Right kidney (tissue), 1 donor: Measurements from ENCODE around the gene STK11.
"Not testable (repeated sequence)": the region's sequence is repeated elsewhere in the genome, so short reads cannot be mapped to it uniquely, and the experiment has no call there.

Source experiments
- DNase-seq: peaks from one replicate; pipeline ENCODE4 v3.0.0-alpha.2; 2016

STK11 gene

DNA sequence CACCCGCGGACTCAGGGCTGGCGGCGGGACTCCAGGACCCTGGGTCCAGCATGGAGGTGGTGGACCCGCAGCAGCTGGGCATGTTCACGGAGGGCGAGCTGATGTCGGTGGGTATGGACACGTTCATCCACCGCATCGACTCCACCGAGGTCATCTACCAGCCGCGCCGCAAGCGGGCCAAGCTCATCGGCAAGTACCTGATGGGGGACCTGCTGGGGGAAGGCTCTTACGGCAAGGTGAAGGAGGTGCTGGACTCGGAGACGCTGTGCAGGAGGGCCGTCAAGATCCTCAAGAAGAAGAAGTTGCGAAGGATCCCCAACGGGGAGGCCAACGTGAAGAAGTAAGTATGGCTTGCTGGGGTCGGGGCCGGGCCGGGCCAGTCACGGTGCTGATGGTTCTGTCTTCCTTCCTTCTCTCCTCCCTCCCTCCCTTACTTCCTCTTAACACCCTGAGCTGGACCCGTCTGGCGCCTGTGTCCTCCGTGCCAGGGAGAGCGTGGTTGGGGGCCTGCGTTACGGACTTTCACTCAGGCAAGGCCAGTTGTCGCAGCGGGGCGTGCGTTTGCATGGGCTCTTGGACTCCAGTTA, 1.4 kb downstream of the STK11 start:
- DNase-seq, result peak; percentile 75

DNA sequence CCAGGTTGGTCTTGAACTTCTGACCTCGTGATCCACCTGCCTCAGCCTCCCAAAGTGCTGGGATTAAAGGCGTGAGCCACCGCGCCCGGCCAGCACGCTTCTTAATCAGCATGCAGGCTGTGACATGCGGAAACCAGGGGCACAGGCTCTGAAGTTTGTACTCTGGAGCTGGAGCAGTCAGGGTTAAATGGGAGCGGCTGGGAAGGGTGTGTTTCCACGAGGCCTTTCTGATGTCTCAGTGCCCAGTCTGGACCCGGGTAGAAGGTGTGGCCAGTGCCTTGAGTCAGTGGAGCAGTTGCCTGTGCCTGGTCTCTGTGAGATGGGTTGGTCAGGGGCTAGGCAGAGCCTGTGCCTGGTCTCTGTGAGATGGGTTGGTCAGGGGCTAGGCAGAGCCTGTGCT, 3.3 kb downstream of the STK11 start:
- not testable (repeated sequence) for DNase-seq

DNA sequence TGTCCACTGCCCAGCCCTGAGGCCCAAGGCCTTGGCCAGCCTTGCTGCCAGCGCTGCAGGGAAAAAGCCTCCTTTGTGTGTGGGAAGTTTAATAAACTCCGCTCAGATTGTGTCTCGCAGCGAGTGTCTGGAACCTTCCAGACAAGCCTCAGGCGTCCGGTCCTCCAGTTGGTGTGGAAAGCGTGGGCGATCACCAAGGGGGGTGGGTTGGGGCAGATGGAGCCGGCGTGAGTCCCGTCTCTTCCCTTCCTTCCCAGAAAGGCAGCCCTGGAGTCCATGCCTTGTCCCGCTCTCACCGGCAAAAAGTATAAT, 4.6 kb downstream of the STK11 start:
- DNase-seq, result no peak

DNA sequence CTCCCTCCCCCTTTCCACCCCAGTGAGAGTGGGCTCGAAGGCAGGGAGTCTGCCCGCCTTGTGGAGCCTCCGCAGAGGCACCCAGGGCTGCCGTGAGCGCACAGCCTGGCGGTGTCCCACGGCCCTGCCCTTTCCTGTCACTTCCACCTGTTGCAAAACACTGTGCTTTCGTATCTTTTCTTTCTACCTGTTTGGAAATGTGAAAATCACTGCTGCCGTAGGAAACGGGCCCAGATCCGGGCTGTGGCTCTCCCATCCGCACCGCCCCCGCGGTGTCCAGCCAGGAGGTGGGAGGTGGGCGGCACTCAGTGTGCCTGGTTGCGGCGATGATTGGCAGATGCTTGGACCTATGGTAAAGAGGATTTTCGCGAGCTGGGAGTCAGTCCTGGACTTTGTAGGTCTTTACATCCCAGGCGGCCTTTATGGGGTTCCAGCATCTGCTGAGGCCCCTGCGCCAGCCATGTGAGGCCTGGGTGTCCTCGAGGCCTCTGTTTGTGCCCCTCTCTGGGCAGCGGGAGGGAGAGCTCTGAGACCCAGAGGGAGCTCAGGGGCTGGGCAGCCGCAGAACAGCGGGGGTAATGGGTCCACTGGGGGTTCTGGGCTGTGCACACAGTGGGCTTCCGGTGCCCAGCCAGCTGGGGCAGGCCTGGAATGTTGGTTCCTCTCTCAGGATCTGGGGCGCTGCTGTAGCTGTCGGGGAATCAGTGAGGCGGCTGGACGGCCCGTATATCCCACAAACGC, 6.1 kb downstream of the STK11 start:
- DNase-seq, result peak; percentile 49

DNA sequence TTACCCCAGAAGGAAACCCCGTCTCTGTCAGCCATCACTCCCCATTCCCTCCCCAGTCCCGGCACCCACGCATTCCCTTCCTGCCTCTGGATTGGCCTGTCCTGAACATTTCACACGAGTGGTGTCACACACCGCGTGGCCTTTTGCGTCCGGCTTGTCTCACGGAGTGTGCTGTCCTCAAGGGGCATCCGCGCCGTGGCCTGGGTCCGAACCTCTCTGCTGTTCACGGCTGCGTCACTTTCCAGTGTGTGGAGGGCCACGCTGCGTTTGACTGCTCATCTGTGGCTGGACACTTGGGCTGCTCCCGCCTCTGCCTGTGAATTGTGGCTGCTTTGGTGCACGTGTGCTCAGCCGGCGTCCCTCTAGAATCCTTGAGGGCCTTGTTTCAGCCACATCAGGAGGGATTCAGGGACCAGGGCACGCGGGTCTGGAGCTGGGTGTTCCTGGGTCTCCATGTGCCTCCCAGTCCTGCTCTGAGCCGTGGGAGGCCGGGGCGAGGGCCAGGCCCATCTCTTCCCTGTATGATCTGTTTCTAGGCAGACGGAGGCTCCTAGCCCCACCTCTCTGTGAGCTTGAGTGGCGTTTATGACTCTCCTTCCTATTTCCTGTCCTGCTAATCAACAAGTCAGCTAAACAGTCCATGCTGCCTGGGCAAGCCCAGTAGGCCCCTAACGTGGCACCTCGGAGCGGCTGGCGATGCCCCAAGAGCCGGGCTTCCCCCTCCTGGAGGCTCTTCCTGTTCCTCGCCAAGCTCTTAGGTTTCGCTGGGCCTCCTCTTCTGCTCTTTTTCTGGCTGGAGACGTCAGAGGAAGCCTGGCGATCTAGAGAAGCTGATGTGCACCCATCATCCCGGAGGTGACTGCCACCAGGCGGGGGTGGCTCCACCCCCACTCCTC, 8.1 kb downstream of the STK11 start:
- peak; percentile 50 for DNase-seq

DNA sequence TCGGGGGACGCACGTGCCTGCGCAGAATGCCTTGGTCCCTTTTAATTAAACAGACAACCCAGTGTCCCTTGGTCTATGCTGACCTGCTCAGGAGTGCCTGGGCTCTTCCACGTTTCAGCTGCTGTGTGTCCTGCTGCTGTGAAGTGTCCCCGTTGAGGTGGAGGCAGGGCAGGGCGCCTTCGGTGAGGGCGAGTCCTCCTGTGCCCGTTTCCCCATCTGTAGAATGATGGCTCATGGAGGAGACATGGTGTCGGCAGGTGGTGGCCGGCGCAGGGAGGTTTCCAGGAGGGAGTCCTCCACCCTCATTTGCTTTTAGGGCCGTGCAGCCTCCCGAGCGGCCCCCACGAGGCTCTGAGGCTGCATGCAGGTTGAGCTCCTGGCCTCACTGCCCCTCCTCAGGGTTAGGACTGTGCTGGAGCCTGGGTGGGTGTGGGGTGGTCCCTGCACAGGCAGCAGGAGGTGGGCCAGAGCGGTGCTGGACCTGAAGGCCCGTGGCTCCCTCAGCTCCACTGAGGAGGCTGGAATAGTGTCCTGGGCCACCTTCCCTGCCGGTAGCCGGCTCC, 8.8 kb downstream of the STK11 start:
- DNase-seq, result no peak

DNA sequence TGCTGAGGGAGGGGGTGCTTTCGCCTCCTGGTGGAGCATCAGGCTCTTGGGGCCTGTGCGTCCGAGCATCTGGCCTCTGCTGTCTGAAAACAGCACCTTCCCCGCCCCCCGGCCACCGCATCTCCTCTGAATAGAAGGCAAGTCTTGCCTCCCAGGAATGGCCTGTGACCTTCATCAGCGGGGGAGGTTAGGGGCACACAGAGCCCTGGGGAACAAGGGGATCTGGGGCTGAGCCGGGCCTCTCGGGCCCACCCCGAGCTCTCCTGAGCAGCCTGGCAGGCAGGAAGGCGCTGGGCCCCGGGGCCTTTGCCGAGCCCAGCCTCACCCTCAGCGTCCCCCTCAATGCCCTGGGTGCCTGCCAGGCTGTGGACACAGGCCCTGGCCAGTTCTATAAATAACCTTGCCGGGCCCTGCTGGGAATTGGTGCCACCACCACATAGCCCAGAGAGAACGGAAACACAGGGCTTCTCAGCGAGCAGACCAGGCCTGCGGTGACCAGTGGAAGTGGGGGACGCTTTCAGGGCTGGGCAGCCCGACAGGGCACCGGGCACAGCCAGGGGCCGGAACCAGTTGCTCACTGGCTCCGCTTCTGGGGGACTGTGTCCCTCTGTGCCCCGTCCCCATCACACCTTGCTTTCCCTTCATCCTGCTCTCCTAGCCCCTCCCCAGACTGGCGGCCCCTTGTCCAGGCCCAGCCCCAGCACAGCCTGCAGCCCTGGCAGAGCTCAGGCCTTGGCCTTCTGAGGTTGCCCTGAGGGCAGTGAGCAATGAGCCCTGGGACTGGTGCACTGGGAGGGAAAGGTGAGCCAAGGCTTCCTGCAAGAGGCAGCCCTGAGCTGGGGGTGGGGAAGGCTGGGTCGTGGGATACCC, 9.5 kb downstream of the STK11 start:
- no peak for DNase-seq

DNA sequence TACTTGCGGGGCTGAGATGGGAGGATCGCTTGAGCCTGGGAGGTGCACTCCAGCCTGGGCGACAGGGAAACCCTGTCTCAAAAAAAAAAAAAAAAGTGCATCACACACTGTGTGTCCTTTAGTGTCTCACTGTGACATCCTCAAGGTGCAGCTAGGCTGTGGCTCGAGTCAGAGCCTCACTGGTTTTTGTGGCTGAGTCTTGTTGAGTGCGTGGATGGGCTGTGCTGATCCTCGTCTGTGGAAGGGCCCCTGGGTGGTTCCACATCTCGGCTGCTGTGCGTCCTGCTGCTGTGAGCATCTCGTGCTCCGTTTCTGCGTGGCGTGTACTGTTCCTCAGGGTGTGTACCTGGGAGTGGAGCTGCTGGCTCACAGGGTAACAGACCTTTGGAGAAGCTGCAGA, 11.2 kb downstream of the STK11 start:
- no peak for DNase-seq

DNA sequence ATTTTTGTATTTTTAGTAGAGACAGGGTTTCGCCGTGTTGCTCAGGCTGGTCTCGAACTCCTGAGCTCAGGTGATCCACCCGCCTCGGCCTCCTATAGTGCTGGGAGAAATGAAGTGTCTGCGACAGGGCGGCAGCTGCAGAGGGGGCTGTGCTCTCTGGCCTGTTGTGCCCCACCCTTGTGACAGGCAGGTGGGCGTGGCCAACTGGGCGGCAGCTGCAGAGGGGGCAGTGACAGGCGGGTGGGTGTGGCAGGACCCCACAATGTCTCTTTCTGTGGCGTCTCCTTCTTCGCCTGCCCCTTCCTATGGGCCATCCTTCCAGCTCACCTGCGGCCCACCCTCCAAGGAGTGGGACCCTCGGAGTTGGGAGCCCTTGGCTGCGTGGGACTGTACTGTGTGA, 11.8 kb downstream of the STK11 start:
- DNase-seq, result no peak

DNA sequence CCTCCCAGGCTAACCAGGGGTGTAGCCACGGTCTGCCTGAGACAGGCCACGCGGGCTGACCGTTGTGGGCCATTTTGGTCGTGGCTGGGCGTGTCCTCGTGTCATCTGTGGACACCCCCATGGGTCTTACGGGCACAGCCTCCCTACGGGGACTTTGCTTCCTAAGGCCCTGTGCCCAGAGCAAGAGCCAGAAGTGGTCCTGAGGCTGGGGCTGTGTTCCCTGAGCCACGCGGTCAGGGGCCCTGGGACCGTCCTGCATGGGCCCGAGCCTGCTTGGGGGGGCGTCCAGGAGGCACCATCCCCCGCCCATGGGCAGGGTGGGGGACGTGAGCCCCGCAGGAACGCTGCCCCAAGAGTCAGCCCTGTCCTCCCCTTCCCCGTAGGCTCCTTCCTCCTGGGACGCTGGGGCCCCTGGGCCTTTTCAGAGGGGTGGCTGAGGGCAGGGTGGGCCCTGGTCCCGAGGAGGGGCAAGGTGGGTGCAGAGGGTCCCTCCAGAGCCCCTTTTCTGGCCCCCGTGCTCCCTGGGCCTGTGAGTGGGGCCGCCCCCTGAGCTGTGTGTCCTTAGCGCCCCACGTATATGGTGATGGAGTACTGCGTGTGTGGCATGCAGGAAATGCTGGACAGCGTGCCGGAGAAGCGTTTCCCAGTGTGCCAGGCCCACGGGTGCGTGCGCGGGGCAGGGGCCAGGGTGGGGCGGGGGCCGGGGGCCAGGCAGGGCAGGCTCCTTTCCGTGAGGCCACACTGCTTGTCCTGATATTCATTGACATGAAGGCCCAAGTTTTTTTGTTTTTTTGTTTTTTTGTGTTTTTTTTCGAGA, 13.4 kb downstream of the STK11 start:
- DNase-seq, result no peak

DNA sequence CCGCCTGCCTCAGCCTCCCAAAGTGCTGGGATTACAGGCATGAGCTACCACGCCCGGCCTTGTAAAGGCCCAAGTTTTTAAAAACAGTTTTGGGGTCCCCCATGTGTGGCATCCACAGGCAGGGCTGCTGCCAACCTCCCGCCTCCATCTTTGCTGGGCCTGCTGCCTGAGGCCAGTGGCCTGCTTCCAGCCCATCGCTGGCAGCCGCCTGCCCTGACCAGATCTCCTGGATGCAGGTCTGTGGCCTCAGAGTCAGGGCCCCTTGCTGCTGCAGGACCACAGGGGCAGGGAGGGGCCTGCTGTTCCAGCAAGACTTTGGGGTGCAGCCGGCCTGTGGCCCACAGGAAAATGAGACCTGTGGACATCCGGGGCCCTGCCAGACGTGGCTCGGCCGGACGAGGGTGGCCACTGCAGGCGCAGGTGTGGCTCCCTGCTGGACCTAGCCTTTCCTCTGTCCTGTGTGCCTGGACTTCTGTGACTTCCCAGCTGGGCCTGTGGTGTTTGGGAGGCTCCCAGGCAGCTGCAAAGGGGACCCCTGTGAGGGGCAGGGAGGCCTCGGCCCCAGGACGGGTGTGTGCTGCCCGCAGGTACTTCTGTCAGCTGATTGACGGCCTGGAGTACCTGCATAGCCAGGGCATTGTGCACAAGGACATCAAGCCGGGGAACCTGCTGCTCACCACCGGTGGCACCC, 14.4 kb downstream of the STK11 start:
- DNase-seq, result no peak

DNA sequence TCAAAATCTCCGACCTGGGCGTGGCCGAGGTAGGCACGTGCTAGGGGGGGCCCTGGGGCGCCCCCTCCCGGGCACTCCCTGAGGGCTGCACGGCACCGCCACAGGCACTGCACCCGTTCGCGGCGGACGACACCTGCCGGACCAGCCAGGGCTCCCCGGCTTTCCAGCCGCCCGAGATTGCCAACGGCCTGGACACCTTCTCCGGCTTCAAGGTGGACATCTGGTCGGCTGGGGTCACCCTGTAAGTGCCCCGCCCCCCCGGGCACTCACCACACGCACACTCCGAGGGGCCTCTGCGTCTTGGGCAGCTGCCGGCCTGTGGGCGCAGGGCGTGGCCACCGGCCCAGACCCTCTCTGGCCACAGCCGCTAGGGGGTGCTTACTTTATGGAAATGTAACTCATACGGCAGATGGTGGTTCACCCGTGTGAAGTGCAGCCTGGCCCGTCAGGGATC, 14.9 kb downstream of the STK11 start:
- DNase-seq, result no peak

DNA sequence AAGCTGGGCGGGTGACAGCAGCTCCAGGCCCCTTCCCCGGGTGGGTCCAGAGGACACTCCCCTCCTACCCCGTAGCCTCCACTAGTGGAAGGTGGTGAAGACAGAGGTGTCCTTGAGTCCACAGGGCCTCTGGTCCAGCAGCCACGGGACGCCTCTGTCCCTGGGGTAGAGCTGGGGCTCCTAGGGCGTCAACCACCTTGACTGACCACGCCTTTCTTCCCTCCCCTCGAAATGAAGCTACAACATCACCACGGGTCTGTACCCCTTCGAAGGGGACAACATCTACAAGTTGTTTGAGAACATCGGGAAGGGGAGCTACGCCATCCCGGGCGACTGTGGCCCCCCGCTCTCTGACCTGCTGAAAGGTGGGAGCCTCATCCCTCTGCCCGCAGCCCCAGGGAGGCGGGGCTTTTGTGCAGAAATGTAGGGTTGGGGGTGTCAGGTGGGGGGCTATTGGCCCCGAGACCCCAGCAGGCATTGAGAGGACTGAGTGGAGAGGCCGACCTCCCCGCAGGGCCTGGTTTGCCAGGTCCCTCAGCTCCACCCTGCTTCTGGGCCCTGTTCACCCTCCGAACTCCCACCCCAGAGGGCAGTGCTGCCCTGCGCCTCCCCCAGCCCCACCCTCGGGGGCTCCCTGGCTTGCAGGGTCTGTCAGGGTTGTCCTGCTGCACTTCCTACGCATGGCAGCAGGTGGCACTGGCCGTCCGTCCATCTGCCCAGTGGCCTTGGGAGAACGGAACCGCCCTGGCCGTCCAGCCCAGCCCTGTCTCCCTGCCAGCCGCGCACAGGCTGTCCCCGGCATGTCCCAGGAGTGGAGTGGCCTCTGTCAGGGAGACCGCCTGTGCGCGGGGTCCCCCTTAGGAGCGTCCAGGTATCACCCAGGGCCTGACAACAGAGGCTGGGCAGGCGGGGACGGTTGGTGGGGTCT, 15.7 kb downstream of the STK11 start:
- no peak for DNase-seq

DNA sequence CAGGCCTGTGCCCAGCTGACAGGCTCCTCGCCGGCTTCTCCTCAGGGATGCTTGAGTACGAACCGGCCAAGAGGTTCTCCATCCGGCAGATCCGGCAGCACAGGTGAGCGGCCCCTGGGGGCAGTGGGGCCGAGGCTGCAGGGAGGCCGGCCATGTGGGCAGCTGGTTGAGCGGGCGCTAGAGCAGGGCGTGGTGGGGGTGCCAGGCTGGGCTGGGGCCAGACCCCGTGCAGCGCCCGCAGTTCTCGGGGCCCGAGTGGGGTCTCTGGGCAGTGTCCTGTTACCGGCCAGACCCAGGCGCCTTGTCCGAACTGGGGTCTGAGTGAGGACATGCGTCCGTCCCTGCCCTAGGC, 16.3 kb downstream of the STK11 start:
- DNase-seq, result no peak

DNA sequence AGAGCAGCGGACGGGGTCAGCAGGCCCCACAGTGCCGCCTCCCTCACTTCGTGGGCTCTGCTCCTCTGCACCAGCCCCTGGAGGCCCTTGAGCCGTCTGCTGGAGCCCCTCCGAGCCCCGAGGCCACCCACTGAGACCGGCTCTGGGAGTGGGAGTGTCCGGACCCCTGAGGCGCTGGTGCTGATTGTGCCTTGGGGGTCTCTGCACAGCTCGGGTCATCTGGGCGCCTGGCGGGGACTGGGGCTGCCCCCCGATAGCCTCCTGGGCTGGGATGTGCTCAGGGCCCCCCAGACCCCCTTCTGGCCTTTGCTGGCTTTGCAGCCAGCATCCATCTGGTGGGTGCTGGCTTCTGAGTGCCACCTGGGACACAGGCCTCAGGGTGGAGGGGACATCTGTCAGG, 16.8 kb downstream of the STK11 start:
- DNase-seq, result no peak

DNA sequence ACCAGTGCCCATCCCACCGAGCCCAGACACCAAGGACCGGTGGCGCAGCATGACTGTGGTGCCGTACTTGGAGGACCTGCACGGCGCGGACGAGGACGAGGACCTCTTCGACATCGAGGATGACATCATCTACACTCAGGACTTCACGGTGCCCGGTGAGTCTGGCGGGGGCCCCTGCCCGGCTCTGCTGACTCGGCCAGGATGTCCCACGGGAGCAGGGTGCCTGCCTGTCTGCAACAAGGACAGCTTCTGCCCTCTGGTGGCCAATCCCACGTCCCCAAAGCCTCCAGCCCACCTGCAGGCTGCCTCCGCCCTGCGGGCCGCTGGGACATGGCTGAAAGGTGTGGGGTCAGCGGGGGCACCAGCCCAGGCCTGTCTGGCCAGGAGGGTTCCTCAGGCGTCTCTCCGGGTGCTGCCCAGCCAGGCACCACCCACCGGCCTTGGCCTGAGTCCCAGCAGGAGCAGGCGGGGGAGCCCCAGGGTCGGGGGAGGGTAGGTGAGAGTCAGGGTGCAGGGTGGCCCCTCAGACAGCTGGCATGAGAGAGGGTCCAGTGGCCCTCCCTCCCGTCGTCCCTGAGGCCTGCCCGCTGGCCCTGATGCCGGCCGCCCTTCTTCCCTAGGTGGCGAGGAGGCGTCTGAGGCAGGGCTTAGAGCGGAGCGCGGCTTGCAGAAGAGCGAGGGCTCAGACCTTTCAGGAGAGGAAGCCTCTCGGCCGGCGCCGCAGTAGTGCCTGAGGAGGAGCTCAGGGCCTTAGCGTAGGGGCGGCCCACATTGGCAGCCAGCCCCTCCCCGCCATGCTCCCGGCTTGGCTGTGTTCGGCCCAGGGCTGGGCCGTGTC, 17.7 kb downstream of the STK11 start:
- no peak for DNase-seq

DNA sequence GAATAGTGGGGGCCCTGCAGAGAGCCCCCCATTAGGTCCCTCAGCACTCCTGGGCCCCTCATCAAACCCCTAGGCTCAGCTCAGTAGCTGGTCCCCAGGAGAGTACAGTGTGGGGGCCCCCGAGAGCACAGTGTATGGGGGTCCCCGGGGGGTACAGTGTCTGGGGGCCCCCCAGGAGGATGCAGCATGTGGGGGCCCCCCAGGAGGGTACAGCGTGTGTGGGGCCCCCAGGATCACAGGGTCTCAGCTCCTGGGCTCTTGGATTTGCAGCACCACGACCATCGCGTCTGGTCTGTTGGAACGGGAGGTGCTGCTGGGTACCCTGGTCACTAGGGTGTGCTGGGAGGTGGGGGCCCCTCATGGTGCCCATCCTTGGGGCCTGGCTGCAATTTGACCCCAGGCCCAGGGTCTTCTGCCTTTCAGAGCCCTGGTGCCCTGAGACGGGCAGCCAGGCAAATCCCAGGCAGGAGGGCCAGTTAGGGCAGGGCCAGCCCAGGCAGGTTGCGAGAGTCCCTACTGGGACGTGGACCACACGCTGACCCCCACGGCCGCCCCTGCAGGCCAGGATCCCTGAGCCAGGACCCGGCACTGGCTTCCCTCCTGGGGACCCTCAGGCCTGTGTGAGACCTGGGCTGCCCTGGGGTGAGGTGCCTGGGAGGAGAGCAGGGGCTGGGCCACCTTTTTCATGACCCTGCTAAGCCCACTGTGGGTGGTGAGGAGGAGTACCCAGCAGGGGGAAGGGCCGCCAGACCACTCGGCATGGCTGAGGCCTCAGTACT, 18.7 kb downstream of the STK11 start:
- DNase-seq, result no peak

DNA sequence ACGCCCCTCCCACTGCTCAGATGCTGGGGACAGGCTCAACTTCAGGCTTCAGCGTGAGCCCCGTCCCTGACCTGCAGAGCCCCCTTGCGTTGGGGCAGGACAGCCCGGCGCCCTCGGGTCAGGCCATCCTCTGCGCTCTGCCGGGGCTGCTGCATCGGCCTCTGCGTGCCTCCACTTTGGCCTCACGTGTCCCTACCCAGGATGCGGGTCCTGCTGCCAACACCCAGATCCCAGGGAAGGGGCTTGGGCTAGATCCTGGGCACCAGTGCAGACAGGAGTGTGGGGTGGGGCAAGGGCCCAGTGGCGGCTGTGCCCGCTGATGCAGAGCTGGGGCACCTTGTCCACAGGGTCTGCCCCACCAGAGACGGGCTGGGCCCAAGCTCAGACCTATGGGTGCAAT, 19.3 kb downstream of the STK11 start:
- no peak for DNase-seq
